PC-3 (cell line): ENCODE measurements around the gene TEX2. TPM values are rescaled to one million over a fixed set of nuclear protein-coding genes. Genes with fewer than 3 reads are reported as not detected.
A peak's percentile ranks its signal among the peaks of the same experiment; 100 is the strongest.

Source experiments
- ATAC-seq: fragments of 200-7000 bp; cut with Tn5 transposase; 2 replicates; pipeline ENCODE4 v1.9.1; 2020; ENCODE audit warnings: mild to moderate bottlenecking, moderate library complexity
- BruUV-seq: library from RNA; stranded (reverse); fragments of 400-500 nt; replicated peaks from 2 replicates; lab custom pipeline; 2021; lab: Mats Ljungman, UMichigan
- CTCF ChIA-PET: fragments of 300-600 bp; sonication (Branson Sonifier 250); formaldehyde crosslinking; loops from one replicate; lab custom pipeline; 2022; ENCODE audit warnings: antibody characterized with exemption; lab: Charles Lee
- POLR2A ChIA-PET: fragments of 300-600 bp; sonication (Branson Sonifier 250); formaldehyde crosslinking; loops from one replicate; lab custom pipeline; 2022; ENCODE audit warnings: antibody characterized with exemption; ENCODE audit not compliant: unreplicated experiment; lab: Charles Lee
- DNase-seq: peaks from one replicate; pipeline ENCODE4 v3.0.0-alpha.2; 2015
- H2AFZ ChIP-seq: fragments of 300-600 bp; sonication (generic); 2 replicates; pipeline ENCODE4 v1.6.0; 2016; ENCODE audit warnings: antibody characterized with exemption, low read length
- H3F3A ChIP-seq: fragments of 300-600 bp; sonication (generic); one replicate; pipeline ENCODE4 v1.6.0; 2017; ENCODE audit warnings: antibody characterized with exemption, low read length, control low read depth, mild to moderate bottlenecking; ENCODE audit not compliant: unreplicated experiment
- H3K27ac ChIP-seq: fragments of 300-600 bp; sonication (generic); 2 replicates; pipeline ENCODE4 v1.5.1; 2016; ENCODE audit warnings: mild to moderate bottlenecking, low read length
- H3K27me3 ChIP-seq: fragments of 300-600 bp; sonication (generic); 2 replicates; pipeline ENCODE4 v1.6.1; 2016; ENCODE audit warnings: low read length, mixed read lengths
- H3K36me3 ChIP-seq: fragments of 300-600 bp; sonication (generic); 2 replicates; pipeline ENCODE4 v1.6.1; 2016; ENCODE audit warnings: low read depth, mixed run types, low read length, mixed read lengths
- H3K4me1 ChIP-seq: fragments of 300-600 bp; sonication (generic); 2 replicates; pipeline ENCODE4 v1.5.1; 2016; ENCODE audit warnings: low read length; ENCODE audit not compliant: insufficient read depth
- H3K4me2 ChIP-seq: fragments of 300-600 bp; sonication (generic); 2 replicates; pipeline ENCODE4 v1.6.0; 2016; ENCODE audit warnings: low read length
- H3K4me3 ChIP-seq: fragments of 300-600 bp; sonication (generic); 2 replicates; pipeline ENCODE4 v1.5.1; 2016; ENCODE audit warnings: mild to moderate bottlenecking, low read length, mixed read lengths
- H3K79me2 ChIP-seq: fragments of 300-600 bp; sonication (generic); 2 replicates; pipeline ENCODE4 v1.6.1; 2017; ENCODE audit warnings: low read length, mixed read lengths
- H3K9ac ChIP-seq: fragments of 300-600 bp; sonication (generic); 2 replicates; pipeline ENCODE4 v1.6.0; 2016; ENCODE audit warnings: mild to moderate bottlenecking, low read length
- H3K9me2 ChIP-seq: fragments of 300-600 bp; sonication (generic); replicated peaks from 2 replicates; pipeline ENCODE4 v1.6.1; 2016; ENCODE audit warnings: mixed run types, low read length, mixed read lengths
- H3K9me3 ChIP-seq: fragments of 300-600 bp; sonication (generic); 2 replicates; pipeline ENCODE4 v1.6.1; 2016; ENCODE audit warnings: low read length, mixed read lengths
- H4K20me1 ChIP-seq: fragments of 300-600 bp; sonication (generic); 2 replicates; pipeline ENCODE4 v1.6.1; 2016; ENCODE audit warnings: low read length, mixed read lengths
- EZH2 ChIP-seq: fragments of 300-600 bp; sonication (generic); IDR thresholded peaks from one replicate; pipeline ENCODE4 v1.6.1; 2017; ENCODE audit warnings: antibody characterized with exemption, mild to moderate bottlenecking, low read length; ENCODE audit not compliant: unreplicated experiment
- EZH2phosphoT487 ChIP-seq: fragments of 300-600 bp; sonication (generic); IDR thresholded peaks from 2 replicates; pipeline ENCODE4 v1.6.1; 2018; ENCODE audit warnings: mild to moderate bottlenecking, antibody characterized with exemption, low read length, borderline replicate concordance
- intact Hi-C: fragments of 100-400 bp; cut with micrococcal nuclease; formaldehyde crosslinking; loops from 2 replicates; pipeline ENCODE4 v1.9.0; 2023
- total RNA-seq: library from RNA; depleted of rRNA; stranded (reverse); fragments of >200 nt; gene quantifications from 2 replicates; pipeline ENCODE4 v1.2.3, GENCODE V29; 2014
- TF ChIP-seq, protein P1 (sequence below): fragments of 300-600 bp; sonication (generic); conservative IDR thresholded peaks from 2 replicates; pipeline ENCODE4 v1.5.1; 2017; ENCODE audit warnings: antibody characterized with exemption, low read depth, mild to moderate bottlenecking, low read length

Gene TEX2
- total RNA-seq, 1 experiment from 2014 or later: 44.2 TPM

- H3K9me2 ChIP-seq: no peaks in the 10 kb centered on the region
- CTCF ChIA-PET: no interaction called here
- H3K27me3 ChIP-seq: no peaks in the 10 kb centered on the region
- BruUV-seq: no TSS peak
- intact Hi-C loops: no loop called here
- no peak overlapping the region for H3K9ac ChIP-seq
- POLR2A ChIA-PET: no interaction called here
- no peak overlapping the region for H3K4me3 ChIP-seq
- TF ChIP-seq EZH2 (no peak), EZH2phosphoT487 (no peak)
- TF ChIP-seq, protein P1, sequence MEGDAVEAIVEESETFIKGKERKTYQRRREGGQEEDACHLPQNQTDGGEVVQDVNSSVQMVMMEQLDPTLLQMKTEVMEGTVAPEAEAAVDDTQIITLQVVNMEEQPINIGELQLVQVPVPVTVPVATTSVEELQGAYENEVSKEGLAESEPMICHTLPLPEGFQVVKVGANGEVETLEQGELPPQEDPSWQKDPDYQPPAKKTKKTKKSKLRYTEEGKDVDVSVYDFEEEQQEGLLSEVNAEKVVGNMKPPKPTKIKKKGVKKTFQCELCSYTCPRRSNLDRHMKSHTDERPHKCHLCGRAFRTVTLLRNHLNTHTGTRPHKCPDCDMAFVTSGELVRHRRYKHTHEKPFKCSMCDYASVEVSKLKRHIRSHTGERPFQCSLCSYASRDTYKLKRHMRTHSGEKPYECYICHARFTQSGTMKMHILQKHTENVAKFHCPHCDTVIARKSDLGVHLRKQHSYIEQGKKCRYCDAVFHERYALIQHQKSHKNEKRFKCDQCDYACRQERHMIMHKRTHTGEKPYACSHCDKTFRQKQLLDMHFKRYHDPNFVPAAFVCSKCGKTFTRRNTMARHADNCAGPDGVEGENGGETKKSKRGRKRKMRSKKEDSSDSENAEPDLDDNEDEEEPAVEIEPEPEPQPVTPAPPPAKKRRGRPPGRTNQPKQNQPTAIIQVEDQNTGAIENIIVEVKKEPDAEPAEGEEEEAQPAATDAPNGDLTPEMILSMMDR: no peak
- no peaks in the 10 kb centered on the region for H3K9me3 ChIP-seq
- ATAC-seq (no peak), DNase-seq (no peak)
- H4K20me1 ChIP-seq: no peaks in the 10 kb centered on the region
- H3K79me2 ChIP-seq: peaks cover 89% of the 10 kb centered on the region
- no peaks in the 10 kb centered on the region for H3F3A ChIP-seq
- H3K27ac ChIP-seq: no peak overlapping the region
- H3K4me2 ChIP-seq: no peak overlapping the region
- no peak overlapping the region for H2AFZ ChIP-seq
- H3K36me3 ChIP-seq: no peaks in the 10 kb centered on the region
- peaks cover 16% of the 10 kb centered on the region for H3K4me1 ChIP-seq
These were observed 15.2 kb downstream of the TEX2 start for GRCh38 chr17:64247836-64248235.

DNA sequence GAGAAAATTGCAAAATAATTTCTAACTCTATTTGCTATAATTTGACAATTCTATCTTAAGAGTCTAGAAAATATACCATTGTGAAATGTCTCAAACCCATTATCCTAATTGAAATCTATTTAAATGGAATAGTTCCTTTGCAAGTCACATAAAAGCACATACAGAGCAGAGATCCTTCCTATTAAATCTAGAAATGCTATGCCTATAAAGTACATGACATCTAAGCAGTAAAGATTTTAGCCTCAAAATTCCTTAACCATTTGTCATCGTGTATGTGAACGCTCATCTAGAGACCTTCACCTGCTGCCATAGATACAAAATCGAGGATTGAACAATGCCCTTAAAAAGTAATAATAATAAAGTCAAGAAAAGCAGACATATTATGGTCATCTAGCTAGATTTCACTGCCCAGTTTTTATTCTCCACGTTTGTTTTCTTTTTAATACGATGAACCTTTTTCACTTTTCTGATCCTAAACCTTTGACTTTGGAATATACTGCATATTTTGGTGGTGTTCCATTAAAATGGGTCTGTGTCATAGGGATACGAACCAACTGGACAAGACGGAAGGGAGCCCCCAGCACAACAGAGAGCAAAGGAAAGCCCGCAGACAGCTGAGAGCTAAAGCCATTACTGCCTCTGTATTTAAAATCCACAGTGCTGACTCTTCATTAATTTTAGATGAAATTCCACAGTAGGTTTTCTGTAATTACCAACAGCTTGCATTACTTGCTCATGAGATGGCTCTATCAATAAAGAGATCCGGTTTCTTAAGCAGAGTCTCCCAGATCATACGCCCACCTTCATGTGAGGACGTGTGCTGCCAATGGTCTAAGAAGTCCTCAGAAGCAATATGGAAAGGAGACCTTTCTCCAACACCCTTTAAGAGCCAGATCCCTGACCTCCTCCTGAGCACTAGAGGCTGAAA is 17.6 kb downstream of the TEX2 start:
- Histone ChIP-seq H3K9me2 (no peaks in the 10 kb centered on the region), H3K9me3 (no peaks in the 10 kb centered on the region), H3K4me3 (no peak overlapping the region), H3K27ac (no peak overlapping the region), H3K4me2 (peak overlapping the region; percentile 29), H3K36me3 (no peaks in the 10 kb centered on the region), H2AFZ (no peak overlapping the region), H4K20me1 (no peaks in the 10 kb centered on the region), H3K9ac (no peak overlapping the region), H3F3A (no peaks in the 10 kb centered on the region), H3K27me3 (no peaks in the 10 kb centered on the region), H3K79me2 (peaks cover 84% of the 10 kb centered on the region), H3K4me1 (peaks cover 23% of the 10 kb centered on the region)
- intact Hi-C loops: loop anchor here (2.0 kb wide), 1 partner anchor 17 kb away; the partner anchor contains the start of gene TEX2
- no TSS peak for BruUV-seq
- peak; percentile 95 for DNase-seq
- TF ChIP-seq, protein P1: no peak
- TF ChIP-seq EZH2: no peak
- TF ChIP-seq EZH2phosphoT487: no peak
- ChIA-PET CTCF (interaction anchor here (0.5 kb wide), 1 partner anchor 163 kb away, joined by 3 read pairs; no protein-coding TSS in a partner anchor), POLR2A (no interaction called here)
- peak; percentile 96 for ATAC-seq

- Histone ChIP-seq H3K27ac (no peak overlapping the region), H3K79me2 (peaks cover 74% of the 10 kb centered on the region), H4K20me1 (no peaks in the 10 kb centered on the region), H3F3A (no peaks in the 10 kb centered on the region), H3K4me1 (peaks cover 24% of the 10 kb centered on the region), H3K9ac (no peak overlapping the region), H3K4me2 (no peak overlapping the region), H3K9me2 (no peaks in the 10 kb centered on the region), H2AFZ (no peak overlapping the region), H3K36me3 (no peaks in the 10 kb centered on the region), H3K27me3 (no peaks in the 10 kb centered on the region), H3K9me3 (no peaks in the 10 kb centered on the region), H3K4me3 (no peak overlapping the region)
- TF ChIP-seq EZH2 (no peak), EZH2phosphoT487 (no peak)
- TF ChIP-seq, protein P1: no peak
- POLR2A ChIA-PET: interaction anchor here (0.5 kb wide), 1 partner anchor 94 kb away, joined by 3 read pairs; no protein-coding TSS in a partner anchor
- CTCF ChIA-PET: interaction anchor here (0.6 kb wide), 1 partner anchor 38 kb away, joined by 3 read pairs; no protein-coding TSS in a partner anchor
- intact Hi-C loops: loop anchor here (2.0 to 5.0 kb wide), 2 partner anchors 19 to 33 kb away; partner anchors contain the start of gene TEX2
- BruUV-seq: no TSS peak
- DNase-seq (no peak), ATAC-seq (no peak)
These were observed 18.9 kb downstream of the TEX2 start for GRCh38 chr17:64244165-64244564.
